GM19397 (cell line): ENCODE measurements around the gene CHST8.
"Not testable (repeated sequence)": the region's sequence is repeated elsewhere in the genome, so short reads cannot be mapped to it uniquely, and the experiment has no call there.

Source experiments
- ATAC-seq: cut with Tn5 transposase; IDR thresholded peaks from one replicate; pipeline ENCODE4 v1.9.1; 2021; ENCODE audit warnings: mild to moderate bottlenecking, moderate library complexity; ENCODE audit not compliant: unreplicated experiment

CHST8 gene

GRCh38 chr19:33621811-33622504 lies at the start of gene CHST8:
CHST8 (plus strand) TSS chr19:33621953; CDS start chr19:33689262, 67,309 bp downstream.
- no peak for ATAC-seq

- no peak for ATAC-seq
Observed at GRCh38 chr19:33572929-33573328, 48.8 kb upstream of the CHST8 start.

- no peak for ATAC-seq
Observed at GRCh38 chr19:33574824-33575223, 46.9 kb upstream of the CHST8 start.

GRCh38 chr19:33578697-33579096 lies 43.1 kb upstream of the CHST8 start:
- ATAC-seq, result no peak

GRCh38 chr19:33580026-33580644 lies 41.6 kb upstream of the CHST8 start:
- ATAC-seq, result no peak

GRCh38 chr19:33580645-33581037 lies 41.1 kb upstream of the CHST8 start:
- no peak for ATAC-seq

GRCh38 chr19:33582914-33583313 lies 38.8 kb upstream of the CHST8 start:
- ATAC-seq, result no peak

- no peak for ATAC-seq
Observed at GRCh38 chr19:33587150-33587549, 34.6 kb upstream of the CHST8 start.

GRCh38 chr19:33590224-33590623 lies 31.5 kb upstream of the CHST8 start:
- ATAC-seq, result no peak

GRCh38 chr19:33595783-33596182 lies 26.0 kb upstream of the CHST8 start:
- no peak for ATAC-seq

- no peak for ATAC-seq
Observed at GRCh38 chr19:33601583-33601982, 20.2 kb upstream of the CHST8 start.

- no peak for ATAC-seq
Observed at GRCh38 chr19:33602576-33603204, 19.1 kb upstream of the CHST8 start.

GRCh38 chr19:33603377-33603776 lies 18.4 kb upstream of the CHST8 start:
- ATAC-seq, result no peak

GRCh38 chr19:33604651-33605050 lies 17.1 kb upstream of the CHST8 start:
- no peak for ATAC-seq

GRCh38 chr19:33605803-33606295 lies 15.9 kb upstream of the CHST8 start:
- not testable (repeated sequence) for ATAC-seq

- no peak for ATAC-seq
Observed at GRCh38 chr19:33606556-33606955, 15.2 kb upstream of the CHST8 start.

GRCh38 chr19:33609353-33609752 lies 12.4 kb upstream of the CHST8 start:
- no peak for ATAC-seq

GRCh38 chr19:33610588-33610987 lies 11.2 kb upstream of the CHST8 start:
- no peak for ATAC-seq

GRCh38 chr19:33612928-33613619 lies 8.7 kb upstream of the CHST8 start:
- no peak for ATAC-seq

- ATAC-seq, result no peak
Observed at GRCh38 chr19:33613620-33614000, 8.1 kb upstream of the CHST8 start.

- no peak for ATAC-seq
Observed at GRCh38 chr19:33616346-33616745, 5.4 kb upstream of the CHST8 start.
